Liver (tissue), 9 donors: ENCODE measurements around the gene SERPINB2. TPM values are rescaled to one million over a fixed set of nuclear protein-coding genes. Genes with fewer than 3 reads are reported as not detected.

Source experiments
- DNase-seq: peaks from one replicate; pipeline ENCODE4 v3.0.0-alpha.2; 2017; ENCODE audit warnings: low spot score
- H3K27ac ChIP-seq, 2 donors: one replicate each; pipeline ENCODE4 v1.7.0; 2013; ENCODE audit warnings: inconsistent platforms in 2 of 2, low read length in 2 of 2, control low read depth in 1 of 2, low read depth in 1 of 2, mild to moderate bottlenecking in 1 of 2
- H3K27me3 ChIP-seq, 4 donors: one replicate each; pipeline versions ENCODE4 v1.6.1 to v1.7.0; 2013; ENCODE audit warnings: low read length in 3 of 4, inconsistent platforms in 1 of 4, mild to moderate bottlenecking in 1 of 4, moderate library complexity in 1 of 4; ENCODE audit not compliant: control insufficient read depth in 4 of 4, insufficient read depth in 4 of 4
- H3K36me3 ChIP-seq, 4 donors: one replicate each; pipeline versions ENCODE4 v1.6.1 to v1.7.0; 2013; ENCODE audit warnings: low read length in 3 of 4, mild to moderate bottlenecking in 3 of 4, low read depth in 1 of 4, moderate library complexity in 1 of 4; ENCODE audit not compliant: control insufficient read depth in 4 of 4, insufficient read depth in 3 of 4
- H3K4me1 ChIP-seq, 4 donors: one replicate each; pipeline versions ENCODE4 v1.6.1 to v1.7.0; 2013; ENCODE audit warnings: low read length in 3 of 4, mild to moderate bottlenecking in 3 of 4, moderate library complexity in 1 of 4; ENCODE audit not compliant: control insufficient read depth in 4 of 4, insufficient read depth in 4 of 4
- H3K4me3 ChIP-seq, 3 donors: one replicate each; pipeline versions ENCODE4 v1.6.1 to v1.7.0; 2013; ENCODE audit warnings: low read length in 3 of 3, control low read depth in 1 of 3, low read depth in 1 of 3, mild to moderate bottlenecking in 1 of 3
- H3K9ac ChIP-seq, 2 donors: one replicate each; pipeline ENCODE4 v1.7.0; 2013; ENCODE audit warnings: low read length in 2 of 2, mild to moderate bottlenecking in 2 of 2, moderate library complexity in 2 of 2, control low read depth in 1 of 2, low read depth in 1 of 2
- H3K9me3 ChIP-seq, 4 donors: one replicate each; pipeline versions ENCODE4 v1.6.1 to v1.7.0; 2013; ENCODE audit warnings: low read length in 3 of 4; ENCODE audit not compliant: control insufficient read depth in 4 of 4
- ATF3 ChIP-seq: IDR thresholded peaks from 2 replicates; pipeline ENCODE4 v1.6.1; 2016; ENCODE audit warnings: antibody characterized with exemption
- CTCF ChIP-seq: fragments of 150-350 bp; IDR thresholded peaks from 2 replicates; pipeline ENCODE4 v1.5.1; 2017; ENCODE audit warnings: improper control_type of control experiment, low read depth, low read length; ENCODE audit not compliant: missing input control
- FOXA2 ChIP-seq: IDR thresholded peaks from 2 replicates; pipeline ENCODE4 v1.6.1; 2016; ENCODE audit warnings: antibody characterized with exemption
- GABPA ChIP-seq, 2 donors: IDR thresholded peaks in 1 of 2; conservative IDR thresholded peaks in 1 of 2; 2 replicates each; pipeline ENCODE4 v1.6.1; 2016; ENCODE audit warnings: antibody characterized with exemption in 2 of 2, mild to moderate bottlenecking in 1 of 2, moderate library complexity in 1 of 2
- HNF4A ChIP-seq, 2 donors: conservative IDR thresholded peaks; 2 replicates each; pipeline ENCODE4 v1.6.1; 2016; ENCODE audit warnings: antibody characterized with exemption in 2 of 2, mild to moderate bottlenecking in 2 of 2
- HNF4G ChIP-seq: IDR thresholded peaks from 2 replicates; pipeline ENCODE4 v1.6.1; 2016; ENCODE audit warnings: antibody characterized with exemption
- MAX ChIP-seq: IDR thresholded peaks from 2 replicates; pipeline ENCODE4 v1.6.1; 2016; ENCODE audit warnings: antibody characterized with exemption
- NR2F2 ChIP-seq: IDR thresholded peaks from 2 replicates; pipeline ENCODE4 v1.6.1; 2016; ENCODE audit warnings: antibody characterized with exemption
- REST ChIP-seq: IDR thresholded peaks from 2 replicates; pipeline ENCODE4 v1.6.1; 2016; ENCODE audit warnings: antibody characterized with exemption, mild to moderate bottlenecking
- RXRA ChIP-seq, 2 donors: IDR thresholded peaks; 2 replicates each; pipeline ENCODE4 v1.6.1; 2017 to 2018; ENCODE audit warnings: antibody characterized with exemption in 2 of 2, mild to moderate bottlenecking in 1 of 2
- SP1 ChIP-seq: IDR thresholded peaks from 2 replicates; pipeline ENCODE4 v1.6.1; 2018; ENCODE audit warnings: antibody characterized with exemption, mild to moderate bottlenecking
- TAF1 ChIP-seq: conservative IDR thresholded peaks from 2 replicates; pipeline ENCODE4 v1.6.1; 2016; ENCODE audit warnings: antibody characterized with exemption, mild to moderate bottlenecking
- YY1 ChIP-seq: IDR thresholded peaks from 2 replicates; pipeline ENCODE4 v1.6.1; 2016; ENCODE audit warnings: antibody characterized with exemption, mild to moderate bottlenecking
- ZBTB33 ChIP-seq: IDR thresholded peaks from 2 replicates; pipeline ENCODE4 v1.6.1; 2016; ENCODE audit warnings: antibody characterized with exemption
- whole genome bisulfite sequencing: extraction: QIAGEN DNeasy Blood & Tissue Kit; methylation state at CpG from one replicate; pipeline ENCODE4 v1.1.7; 2013; 5-methylcytosine and 5-hydroxymethylcytosine counted together
- polyA plus RNA-seq, 2 donors: library from polyadenylated mRNA; stranded (reverse) in 1 of 2; unstranded in 1 of 2; fragments of 200-250 nt in 1 of 2; fragments of >200 nt in 1 of 2; fragmentation: Nextera tagmentation in 1 of 2; extraction: Ambion mirVana in 1 of 2; gene quantifications; one replicate each; pipeline versions ENCODE4 v1.2.1 to v1.2.3, GENCODE V29; 2013 to 2015
- total RNA-seq, 2 donors: library from RNA; depleted of rRNA; stranded (reverse); fragments of >200 nt; gene quantifications; one replicate each; pipeline ENCODE4 v1.2.3, GENCODE V29; 2014
- donor health status: healthy.
- donor health status: healthy.
- donor health status: healthy.
- donor health status: healthy.
- donor health status: healthy.

Gene SERPINB2
- total and polyA plus RNA-seq, 4 donors: 0.02 to 1.7 TPM; not detected in 2

GRCh38 chr18:63878343-63878742, 9.2 kb upstream of the SERPINB2 start:
- no peaks in the 10 kb centered on the region for H3K4me1 ChIP-seq
- H3K27me3 ChIP-seq: no peaks in the 10 kb centered on the region
- H3K9ac ChIP-seq: no peak overlapping the region
- H3K36me3 ChIP-seq: no peaks in the 10 kb centered on the region
- DNase-seq: no peak
- no peak for TF ChIP-seq TAF1
- no peak for TF ChIP-seq HNF4G
- TF ChIP-seq REST: no peak
- 60% methylated on average over 3 of the region's 3 CpGs for WGBS
- H3K27ac ChIP-seq: no peak overlapping the region
- no peaks in the 10 kb centered on the region for H3K9me3 ChIP-seq
- no peak overlapping the region for H3K4me3 ChIP-seq

GRCh38 chr18:63878925-63879324, 8.6 kb upstream of the SERPINB2 start:
- Histone ChIP-seq H3K4me3 (no peak overlapping the region), H3K27ac (no peak overlapping the region), H3K9ac (no peak overlapping the region), H3K4me1 (no peaks in the 10 kb centered on the region), H3K9me3 (no peaks in the 10 kb centered on the region), H3K36me3 (no peaks in the 10 kb centered on the region), H3K27me3 (no peaks in the 10 kb centered on the region)
- TF ChIP-seq YY1: no peak
- no peak for TF ChIP-seq REST
- TF ChIP-seq ZBTB33: no peak
- TF ChIP-seq HNF4G: no peak
- TF ChIP-seq SP1: no peak
- TF ChIP-seq HNF4A (conservative IDR thresholded peaks at IDR 0.05): no peak
- no peak for DNase-seq
- WGBS: 88% methylated on average over 4 of the region's 4 CpGs

- Histone ChIP-seq H3K9ac (no peak overlapping the region), H3K36me3 (no peaks in the 10 kb centered on the region), H3K27ac (no peak overlapping the region), H3K4me1 (no peaks in the 10 kb centered on the region), H3K4me3 (no peak overlapping the region), H3K9me3 (no peaks in the 10 kb centered on the region), H3K27me3 (peaks cover 0 to 2% (median 0%) of the 10 kb centered on the region in 4 donors)
- 76% methylated on average over 2 of the region's 2 CpGs for WGBS
- TF ChIP-seq YY1: no peak
- TF ChIP-seq MAX: no peak
- TF ChIP-seq RXRA (IDR thresholded peaks at IDR 0.05): no peak
- no peak for TF ChIP-seq ATF3
- no peak for TF ChIP-seq NR2F2
- TF ChIP-seq GABPA (IDR thresholded peaks at IDR 0.05 in 1 of 2, conservative IDR thresholded peaks at IDR 0.05 in 1 of 2): no peak
- no peak for TF ChIP-seq CTCF
- TF ChIP-seq FOXA2: no peak
- TF ChIP-seq ZBTB33: no peak
- DNase-seq: no peak
Observed at GRCh38 chr18:63879709-63880108, 7.8 kb upstream of the SERPINB2 start.
